ENCODE results near the gene LAX1.
"Not testable (repeated sequence)": the region's sequence is repeated elsewhere in the genome, so short reads cannot be mapped to it uniquely, and the experiment has no call there.

The LAX1 gene

GRCh38 chr1:203754455-203754864 is 10.5 kb upstream of the LAX1 start:
- no peak for DNase-seq (ENCODE audit: low spot score)
- no peak for TF ChIP-seq CTCF (IDR thresholded peaks at IDR 0.05; ENCODE audit: borderline replicate concordance, control extremely low read depth, extremely low read depth, insufficient read depth, missing control alignments)
- in situ Hi-C loops (cut with MboI; ENCODE audit: low sequenced_read_pairs, unreplicated experiment): no loop called here

- in situ Hi-C loops (cut with MboI; ENCODE audit: low sequenced_read_pairs, unreplicated experiment): no loop called here
- TF ChIP-seq CTCF (IDR thresholded peaks at IDR 0.05; ENCODE audit: borderline replicate concordance, control extremely low read depth, extremely low read depth, insufficient read depth, missing control alignments): no peak
- DNase-seq (ENCODE audit: low spot score): no peak
Observed at GRCh38 chr1:203756036-203756435, 8.9 kb upstream of the LAX1 start.

- in situ Hi-C loops (cut with MboI; ENCODE audit: low sequenced_read_pairs, unreplicated experiment); DNase-seq (ENCODE audit: low spot score): not testable (repeated sequence)
Observed at GRCh38 chr1:203758749-203759148, 6.2 kb upstream of the LAX1 start.

- in situ Hi-C loops (cut with MboI; ENCODE audit: low sequenced_read_pairs, unreplicated experiment): no loop called here
- DNase-seq (ENCODE audit: low spot score): no peak
- no peak for TF ChIP-seq CTCF (IDR thresholded peaks at IDR 0.05; ENCODE audit: borderline replicate concordance, control extremely low read depth, extremely low read depth, insufficient read depth, missing control alignments)
Observed at GRCh38 chr1:203760506-203760905, 4.5 kb upstream of the LAX1 start.

- in situ Hi-C loops (cut with MboI; ENCODE audit: low sequenced_read_pairs, unreplicated experiment); DNase-seq (ENCODE audit: low spot score): not testable (repeated sequence)
Observed at GRCh38 chr1:203761958-203762357, 3.0 kb upstream of the LAX1 start.

- TF ChIP-seq CTCF (IDR thresholded peaks at IDR 0.05; ENCODE audit: borderline replicate concordance, control extremely low read depth, extremely low read depth, insufficient read depth, missing control alignments): no peak
- in situ Hi-C loops (cut with MboI; ENCODE audit: low sequenced_read_pairs, unreplicated experiment): no loop called here
- DNase-seq (ENCODE audit: low spot score): no peak
Observed at GRCh38 chr1:203763505-203763904, 1.5 kb upstream of the LAX1 start.

- in situ Hi-C loops (cut with MboI; ENCODE audit: low sequenced_read_pairs, unreplicated experiment): no loop called here
- DNase-seq (ENCODE audit: low spot score): no peak
- no peak for TF ChIP-seq CTCF (IDR thresholded peaks at IDR 0.05; ENCODE audit: borderline replicate concordance, control extremely low read depth, extremely low read depth, insufficient read depth, missing control alignments)
Observed at GRCh38 chr1:203764105-203765028, 616 bp upstream of the LAX1 start.
